Measurements from ENCODE around the gene KLF7. TPM values are rescaled to one million over a fixed set of nuclear protein-coding genes. Genes with fewer than 3 reads are reported as not detected.
"Not testable (repeated sequence)": the region's sequence is repeated elsewhere in the genome, so short reads cannot be mapped to it uniquely, and the experiment has no call there.

Gene KLF7
- total RNA-seq, 1 experiment from 2014 or later = 2.6 TPM

DNA sequence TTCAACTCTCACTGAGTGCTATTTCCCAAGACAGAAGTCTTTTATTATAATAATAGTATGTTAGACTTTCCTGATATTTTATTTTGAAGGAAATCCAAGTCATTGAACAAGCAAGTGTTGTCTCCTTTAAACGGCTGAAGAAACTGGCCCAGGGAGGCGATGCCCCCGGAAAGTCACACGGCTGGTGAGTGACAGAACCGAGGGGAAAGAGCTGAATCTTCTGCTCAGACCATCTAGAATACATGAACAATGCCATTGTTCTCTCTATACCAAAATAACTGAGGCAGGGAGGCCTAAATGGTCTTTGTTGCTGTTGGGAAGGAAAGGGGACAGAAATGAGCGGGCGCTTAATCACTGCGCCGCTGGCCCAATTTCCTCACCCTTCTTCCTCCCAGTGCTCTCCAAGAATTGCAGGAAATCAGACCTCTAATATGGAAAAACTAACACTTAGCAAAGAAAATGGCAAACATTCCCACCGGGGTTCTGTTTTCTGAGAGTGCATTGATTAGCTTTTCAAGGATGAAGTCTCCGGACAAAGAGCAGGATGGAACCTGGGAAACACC lies 101.5 kb downstream of the KLF7 start:
- DNase-seq (ENCODE audit: low spot score) = no peak

DNA sequence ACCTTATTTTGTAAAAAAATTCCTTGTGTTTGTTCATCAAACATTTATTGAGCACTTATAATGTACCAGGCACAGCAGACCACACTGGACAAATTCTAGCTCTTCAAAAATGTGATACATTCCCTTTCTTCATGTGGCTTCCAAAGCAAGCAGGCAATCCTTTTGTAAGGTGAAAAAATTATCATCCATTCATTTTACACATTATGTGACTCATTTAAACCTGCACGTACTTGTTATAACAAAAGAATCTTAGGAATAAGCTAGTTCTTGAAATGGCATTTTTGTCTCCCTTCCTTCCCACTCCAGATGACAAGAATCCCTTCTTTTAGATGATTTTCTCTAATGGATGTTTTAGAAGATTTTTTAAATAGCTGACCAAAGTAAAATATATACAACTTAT lies 104.6 kb downstream of the KLF7 start:
- no peak for DNase-seq (ENCODE audit: low spot score)

DNA sequence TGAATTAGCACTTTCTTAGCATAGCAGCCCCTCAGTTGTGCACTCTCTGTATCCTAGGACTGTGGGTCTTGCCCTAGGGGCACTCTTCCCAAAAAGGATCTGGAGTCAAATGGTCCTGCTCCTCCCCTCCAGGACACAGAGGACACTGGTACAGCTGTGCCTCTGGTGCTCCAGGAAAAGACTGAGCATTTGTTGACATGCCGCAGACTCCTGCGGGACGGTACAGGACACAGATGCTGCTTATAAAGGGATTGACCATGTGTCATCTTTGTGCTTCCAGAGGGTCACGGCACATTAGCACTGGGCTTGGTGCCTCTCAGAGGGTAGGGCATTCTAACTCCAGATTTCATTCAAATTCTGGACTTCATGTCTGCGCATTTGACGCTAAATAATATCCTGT lies 110.5 kb downstream of the KLF7 start:
- no peak for DNase-seq (ENCODE audit: low spot score)

DNA sequence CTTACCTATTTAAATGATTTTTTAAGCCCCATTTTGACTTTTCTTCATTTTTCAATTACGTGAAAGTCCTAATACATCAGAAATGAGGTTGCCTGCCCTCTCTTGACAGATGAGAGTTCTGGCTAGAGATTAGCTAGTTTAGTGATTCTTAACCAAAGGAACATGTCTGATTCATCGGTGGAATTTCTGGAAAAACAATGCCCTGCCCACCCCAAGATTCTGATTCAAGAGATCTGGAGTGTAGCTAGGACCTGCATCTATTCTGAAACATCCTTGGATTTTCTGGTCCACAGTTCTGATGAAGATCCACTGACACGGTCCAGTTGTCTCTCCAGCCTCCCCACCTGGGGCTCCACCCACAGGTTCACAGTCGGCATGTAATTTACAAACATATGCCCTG lies 111.2 kb downstream of the KLF7 start:
- no peak for DNase-seq (ENCODE audit: low spot score)

DNA sequence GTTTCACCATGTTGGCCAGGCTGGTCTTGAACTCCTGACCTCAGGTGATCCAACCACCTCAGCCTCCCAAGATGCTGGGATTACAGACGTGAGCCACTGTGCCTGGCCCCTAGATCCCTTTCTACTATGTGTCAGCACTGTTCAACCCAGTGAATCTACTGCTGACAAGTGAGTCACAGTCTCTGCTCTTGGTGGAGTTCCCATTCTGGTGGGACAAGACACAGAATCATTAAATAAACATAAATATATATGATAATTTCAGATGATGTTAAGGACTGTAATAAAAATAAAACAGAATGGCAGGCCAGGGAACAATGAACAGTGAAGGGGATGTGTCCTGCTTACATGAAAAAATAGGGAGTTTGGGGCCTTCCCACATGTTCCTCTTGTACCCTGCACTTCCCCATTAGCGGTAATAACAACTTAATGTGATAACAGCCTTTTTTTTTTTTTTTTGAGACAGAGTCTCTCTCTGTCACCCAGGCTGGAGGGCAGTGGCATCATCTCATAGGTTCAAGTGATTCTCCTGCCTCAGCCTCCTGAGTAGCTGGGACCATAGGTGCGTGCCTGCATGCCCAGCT lies 114.3 kb downstream of the KLF7 start:
- no peak for DNase-seq (ENCODE audit: low spot score)

DNA sequence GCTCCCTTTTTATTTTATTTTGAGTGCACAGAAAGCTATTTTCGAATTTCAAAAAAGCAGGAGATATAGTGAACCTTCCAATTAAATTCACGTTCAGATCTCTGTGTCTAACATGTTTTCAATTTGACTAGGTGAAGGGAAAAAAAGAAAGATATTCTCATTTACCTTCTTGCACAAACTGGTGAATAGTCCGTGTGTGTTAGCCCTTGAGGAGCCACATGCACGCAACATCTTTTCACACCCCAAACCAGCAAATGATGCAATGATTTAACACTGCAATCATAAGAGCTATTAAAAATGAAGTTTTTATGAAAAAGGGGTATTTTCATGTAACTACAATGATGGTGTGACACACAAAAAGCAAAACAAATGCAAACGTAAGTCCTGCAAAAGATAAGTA lies 116.6 kb downstream of the KLF7 start:
- no peak for DNase-seq (ENCODE audit: low spot score)

DNA sequence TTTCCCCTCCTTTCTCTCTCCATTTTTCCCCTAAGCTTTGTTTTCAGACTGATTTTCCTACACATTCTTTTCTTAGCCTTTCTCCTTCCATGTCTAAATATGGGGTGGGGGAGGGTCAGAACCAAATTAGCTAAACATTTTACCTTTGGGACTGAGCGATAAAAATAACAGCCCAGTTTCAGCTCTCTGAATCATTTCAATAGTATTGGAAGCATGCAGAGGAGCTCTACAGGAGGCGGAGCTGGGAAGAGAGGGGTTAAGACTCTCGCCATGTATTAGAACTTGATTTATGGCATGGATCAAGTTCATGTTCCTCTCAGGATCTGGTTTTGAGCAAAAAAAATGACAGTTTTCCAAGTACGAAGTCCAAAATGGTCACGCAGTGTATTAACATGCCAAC lies 117.3 kb downstream of the KLF7 start:
- no peak for DNase-seq (ENCODE audit: low spot score)

DNA sequence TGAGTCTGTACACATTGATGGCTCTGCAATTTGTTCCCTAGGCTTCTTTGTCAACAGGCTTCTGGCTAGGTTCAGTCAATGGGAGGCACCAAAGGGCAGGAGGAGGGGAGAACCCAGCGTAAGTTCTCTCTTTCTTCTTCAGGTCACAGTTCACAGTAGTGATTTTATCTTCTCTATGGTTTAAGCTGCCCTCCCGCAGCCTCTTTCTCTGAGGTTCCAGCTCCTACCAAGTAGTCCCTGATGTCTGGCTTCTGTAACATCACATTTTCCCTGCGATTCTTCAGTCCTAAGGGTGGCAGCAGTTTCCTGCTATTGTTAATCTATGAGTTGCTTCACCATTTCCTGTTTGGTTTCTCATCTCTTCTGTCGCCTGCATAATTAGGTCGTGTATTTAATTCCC lies 119.0 kb downstream of the KLF7 start:
- no peak for DNase-seq (ENCODE audit: low spot score)

DNA sequence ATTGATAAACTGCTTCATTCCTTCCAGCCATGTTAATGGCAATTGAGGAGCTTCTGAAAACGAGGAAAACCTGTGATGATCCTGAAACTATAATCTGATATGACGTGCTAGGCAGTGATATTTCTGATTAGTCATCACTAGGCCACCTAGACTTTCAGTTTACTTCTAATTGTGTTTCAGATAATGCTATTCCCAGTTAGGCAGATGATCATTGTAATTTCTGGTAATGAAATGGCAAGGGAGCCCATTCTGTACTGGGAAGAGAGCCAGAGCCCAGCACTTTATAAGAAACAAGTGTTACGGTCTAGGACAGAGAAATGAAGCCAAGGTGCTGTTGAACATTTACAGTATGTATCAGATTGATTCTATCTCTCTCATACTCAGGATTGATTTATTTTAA lies 120.2 kb downstream of the KLF7 start:
- no peak for DNase-seq (ENCODE audit: low spot score)

DNA sequence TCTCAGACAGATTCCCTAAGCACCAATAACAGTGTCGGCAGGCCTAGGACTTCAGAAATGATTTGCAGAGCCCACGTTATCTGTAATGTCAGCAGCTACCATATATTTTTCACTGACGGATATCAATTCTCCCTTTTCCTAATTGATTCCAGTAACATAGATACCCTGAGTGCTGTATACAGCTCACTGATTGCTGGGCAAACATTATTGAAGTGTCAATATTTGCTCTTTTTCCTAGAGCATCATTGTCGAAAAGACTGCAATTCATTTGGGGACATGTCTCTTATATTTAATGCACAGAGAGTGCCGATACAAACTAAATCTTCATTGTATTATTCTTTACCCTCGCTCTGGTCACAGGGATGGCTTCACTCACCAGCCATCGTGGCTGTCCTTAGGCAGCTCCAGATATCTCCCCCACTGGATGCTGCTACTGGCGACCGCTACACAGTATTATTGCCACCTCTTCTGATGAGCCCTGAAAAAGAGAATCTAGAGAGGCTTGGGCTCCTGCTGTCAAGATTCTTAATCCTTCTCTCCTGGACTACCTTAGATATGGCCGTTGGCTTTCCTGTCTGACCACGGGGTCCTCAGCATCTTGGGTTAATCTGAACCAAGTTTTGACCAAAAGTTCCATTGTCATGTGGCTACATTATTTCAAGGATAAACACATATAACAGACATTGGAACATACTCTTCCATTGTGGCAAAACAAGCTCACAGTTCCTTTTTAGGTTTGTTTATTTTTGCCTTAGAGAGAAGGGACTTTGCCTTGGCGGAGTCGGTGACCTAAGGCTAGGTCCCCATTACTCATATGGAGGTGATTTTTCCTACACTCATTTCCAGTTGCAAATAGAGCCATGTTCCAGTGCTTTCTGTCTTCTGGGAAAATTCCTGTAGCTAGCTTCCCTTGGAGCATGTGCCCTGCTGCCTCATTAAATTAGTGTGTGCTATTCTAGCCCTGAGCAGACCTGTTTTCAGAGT lies 121.1 kb downstream of the KLF7 start:
- DNase-seq (ENCODE audit: low spot score) = no peak

DNA sequence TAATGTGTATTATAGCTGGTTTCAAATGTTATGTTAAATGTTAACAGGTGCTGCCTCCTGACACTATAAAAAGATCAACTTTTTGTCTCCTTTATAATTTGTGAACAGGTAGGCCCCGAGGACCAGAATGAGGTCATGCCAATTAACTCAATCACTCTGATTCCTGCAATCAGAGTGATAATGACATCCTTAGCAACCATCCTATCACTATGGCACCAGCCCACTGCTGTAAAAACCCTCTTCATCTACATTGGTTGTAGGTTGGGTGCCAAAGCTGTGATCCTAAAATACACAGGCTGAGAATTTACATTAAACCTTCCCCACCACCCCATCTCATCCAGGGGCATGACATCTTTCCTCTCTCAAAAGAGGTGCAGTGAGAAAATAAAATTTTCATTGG lies 122.9 kb downstream of the KLF7 start:
- DNase-seq (ENCODE audit: low spot score) = no peak

DNA sequence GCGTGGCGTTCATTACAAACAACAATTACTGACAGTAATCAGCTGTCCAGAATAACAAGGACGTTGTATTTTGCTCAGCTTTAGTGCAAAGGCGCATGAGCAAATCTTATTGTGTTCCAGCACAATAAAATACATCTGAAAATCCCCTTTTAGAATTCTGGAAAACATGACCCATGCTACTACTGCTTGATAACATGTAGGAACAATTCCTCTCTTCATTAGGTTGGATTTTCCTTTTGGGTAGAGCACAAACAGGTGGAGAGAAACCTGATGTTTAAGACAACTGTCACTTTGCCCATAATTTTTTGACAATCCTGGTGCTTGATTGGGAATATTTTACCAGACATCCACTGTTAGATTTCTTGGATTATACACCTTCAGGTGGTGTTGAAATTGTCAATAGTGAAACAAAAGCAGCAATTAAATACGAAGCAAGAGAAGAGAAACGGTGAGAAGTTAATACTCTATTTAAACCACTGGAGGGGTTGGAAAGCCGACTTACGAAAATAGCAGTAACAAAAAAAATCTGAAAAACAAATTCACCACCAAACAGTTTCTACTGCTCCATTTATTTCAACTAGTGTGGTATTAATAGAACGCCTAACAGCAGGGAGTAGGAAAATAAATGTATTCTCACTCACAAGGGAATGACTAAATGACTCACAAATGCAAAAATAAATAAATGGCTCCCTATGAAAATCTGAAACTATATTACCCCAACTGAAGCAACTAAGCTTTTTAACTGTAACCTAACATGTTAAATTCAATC lies 123.8 kb downstream of the KLF7 start:
- DNase-seq (ENCODE audit: low spot score) = no peak

DNA sequence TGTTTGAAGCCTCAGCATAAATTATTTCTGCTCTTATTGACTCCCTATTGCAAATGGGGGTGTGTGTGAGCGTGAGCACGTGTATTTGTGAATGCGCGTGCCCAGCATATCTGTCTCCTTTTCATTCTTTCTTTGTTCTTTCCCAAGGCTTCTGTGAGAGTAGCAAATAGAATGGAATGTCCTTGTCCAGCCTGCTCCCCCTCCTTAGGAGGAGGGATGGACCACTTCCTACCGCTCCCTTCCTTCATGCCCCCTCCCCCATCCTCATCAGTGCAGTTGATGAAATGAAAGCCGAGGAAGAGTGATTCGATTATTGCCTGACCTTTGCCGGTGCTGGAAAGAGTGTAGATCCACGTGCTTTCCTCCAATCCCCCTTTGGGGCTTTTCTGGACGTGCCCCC lies 124.5 kb downstream of the KLF7 start:
- no peak for DNase-seq (ENCODE audit: low spot score)

DNA sequence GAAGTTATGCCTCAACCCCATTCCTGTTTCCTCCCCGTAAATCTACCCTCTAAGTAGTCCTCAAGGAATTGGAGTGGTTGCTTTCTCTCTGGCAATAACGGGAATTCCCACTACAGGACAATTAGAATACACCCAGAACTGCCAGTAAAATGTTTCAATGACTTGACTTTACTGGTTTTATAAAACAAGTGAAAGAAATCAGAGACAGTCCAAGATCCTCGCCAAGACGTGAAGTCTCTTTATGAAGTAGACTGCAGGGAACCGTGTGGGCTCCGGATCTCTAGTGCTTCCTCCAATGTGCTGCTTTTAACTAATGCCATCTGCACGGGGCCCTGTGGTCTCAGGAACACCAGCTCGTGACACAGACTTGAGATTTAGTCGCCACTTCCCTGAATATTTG lies 125.1 kb downstream of the KLF7 start:
- DNase-seq (ENCODE audit: low spot score) = no peak

DNA sequence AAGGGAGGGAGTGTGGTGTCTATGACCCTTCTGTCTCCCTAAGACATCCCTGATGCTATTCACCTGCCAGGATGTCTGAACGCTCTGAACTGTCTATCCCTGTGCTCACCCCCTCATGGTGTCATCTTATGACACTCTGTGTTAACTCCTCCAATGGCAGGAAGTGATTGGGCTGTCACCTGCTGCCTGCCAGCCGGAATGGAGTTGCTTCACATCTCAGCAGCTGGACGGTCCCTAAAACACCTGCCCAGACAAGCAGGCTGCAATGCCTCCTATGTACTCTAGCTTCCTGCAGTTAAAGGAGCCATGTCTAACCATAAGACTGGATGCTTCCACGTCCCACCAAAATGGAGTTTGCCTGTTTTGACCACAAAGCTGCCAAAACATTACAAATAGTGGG lies 126.5 kb downstream of the KLF7 start:
- no peak for DNase-seq (ENCODE audit: low spot score)

DNA sequence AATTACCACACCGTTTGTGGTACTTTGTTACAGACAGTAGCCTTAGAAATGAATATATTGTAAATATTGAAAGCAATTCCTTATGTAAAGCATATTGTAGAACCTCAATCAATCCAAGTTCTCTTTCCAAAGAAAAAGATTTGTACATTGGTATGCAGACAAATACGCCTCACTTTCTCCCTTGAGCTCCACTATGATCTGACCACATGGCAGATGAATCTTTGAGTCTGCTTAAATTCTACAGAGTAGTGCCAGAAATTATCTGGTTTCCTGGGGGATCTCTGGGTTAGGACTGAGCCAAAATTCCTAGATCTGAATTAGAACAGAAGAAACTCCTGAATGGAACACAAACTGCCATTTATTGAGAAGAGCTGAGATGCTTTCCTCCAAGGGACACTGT lies 127.4 kb downstream of the KLF7 start:
- no peak for DNase-seq (ENCODE audit: low spot score)

DNA sequence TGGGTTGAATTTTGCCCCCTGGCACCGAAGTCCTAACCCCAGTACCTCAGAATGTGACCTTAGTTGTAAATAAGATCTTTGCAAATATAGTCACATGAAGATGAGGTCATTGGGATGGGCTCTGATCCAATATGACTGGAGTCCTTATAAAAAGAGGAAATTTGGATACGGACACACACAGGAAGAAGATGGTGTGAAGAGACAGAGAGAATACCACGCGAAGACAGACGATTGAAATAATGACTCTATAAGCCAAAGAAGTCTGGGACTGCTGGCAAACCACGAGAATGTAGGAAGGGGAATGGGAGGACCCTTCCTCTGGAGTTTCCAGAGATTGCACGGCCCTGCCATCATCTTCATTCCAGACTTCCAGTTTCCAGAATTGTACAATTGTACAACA lies 127.9 kb downstream of the KLF7 start:
- DNase-seq (ENCODE audit: low spot score) = no peak

DNA sequence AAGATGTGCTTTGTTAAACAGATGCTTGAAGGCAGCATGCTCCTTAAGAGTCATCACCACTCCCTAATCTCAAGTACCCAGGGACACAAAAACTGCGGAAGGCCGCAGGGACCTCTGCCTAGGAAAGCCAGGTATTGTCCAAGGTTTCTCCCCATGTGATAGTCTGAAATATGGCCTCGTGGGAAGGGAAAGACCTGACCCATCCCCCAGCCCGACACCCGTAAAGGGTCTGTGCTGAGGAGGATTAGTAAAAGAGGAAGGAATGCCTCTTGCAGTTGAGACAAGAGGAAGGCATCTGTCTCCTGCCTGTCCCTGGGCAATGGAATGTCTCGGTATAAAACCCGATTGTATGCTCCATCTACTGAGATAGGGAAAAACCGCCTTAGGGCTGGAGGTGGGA lies 128.7 kb downstream of the KLF7 start:
- not testable (repeated sequence) for DNase-seq (ENCODE audit: low spot score)

DNA sequence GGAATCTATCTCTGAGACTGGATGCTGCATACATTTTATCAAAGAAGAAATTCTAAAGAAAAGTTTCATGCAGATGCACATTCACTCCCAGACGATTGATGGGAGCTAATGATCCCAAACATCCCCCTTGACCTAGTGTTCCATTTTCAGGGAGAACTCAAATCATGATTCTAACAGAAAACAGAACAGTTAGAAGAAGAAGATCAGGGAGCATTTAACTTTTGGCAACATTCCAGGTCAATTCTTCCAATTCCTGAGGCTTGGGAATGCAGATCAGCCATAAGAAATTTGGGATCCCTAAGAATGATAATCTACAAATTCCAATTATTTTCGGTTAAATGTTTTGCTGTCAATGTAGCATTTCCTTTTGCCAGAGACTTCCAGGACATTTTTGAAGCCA lies 129.9 kb downstream of the KLF7 start:
- DNase-seq (ENCODE audit: low spot score) = no peak

DNA sequence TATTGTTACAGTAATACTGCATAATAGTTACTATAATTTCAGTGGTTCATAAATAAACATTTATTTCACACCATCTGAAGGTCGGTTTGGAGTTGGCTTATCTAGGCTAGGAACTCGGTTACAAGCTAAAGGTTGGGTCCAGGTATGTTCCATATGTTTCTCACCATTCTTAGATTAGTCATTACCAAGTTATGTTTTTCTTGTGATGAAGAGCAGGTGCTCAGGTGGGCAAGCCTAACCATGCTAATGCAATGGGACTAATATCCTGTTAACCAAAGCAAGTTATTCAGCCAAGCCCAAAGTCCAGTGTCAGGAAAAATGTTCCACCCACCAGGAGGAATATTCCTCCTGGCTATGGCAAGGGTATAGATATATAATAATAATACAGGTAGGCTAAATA lies 133.3 kb downstream of the KLF7 start:
- DNase-seq (ENCODE audit: low spot score) = no peak

Data from H4 (cell line).